Mesothelial cell of epicardium (in vitro differentiated cells): ENCODE results near the gene NUP188. TPM values are rescaled to one million over a fixed set of nuclear protein-coding genes. Genes with fewer than 3 reads are reported as not detected.
A peak's percentile ranks its signal among the peaks of the same experiment; 100 is the strongest.

Source experiments
- DNase-seq, 2 experiments: peaks; one replicate each; pipeline ENCODE4 v3.0.0; 2021; ENCODE audit warnings: low spot score in 2 of 2; ENCODE audit not compliant: unreplicated experiment in 2 of 2
- H3K27ac Mint-ChIP-seq: 2 replicates; pipeline ENCODE4 v1.8.0; 2021; ENCODE audit warnings: mixed read lengths
- H3K27me3 Mint-ChIP-seq: 2 replicates; pipeline ENCODE4 v1.8.0; 2021; ENCODE audit warnings: low read depth, mixed read lengths
- H3K36me3 Mint-ChIP-seq: 2 replicates; pipeline ENCODE4 v1.8.0; 2021; ENCODE audit warnings: mixed read lengths
- H3K4me1 Mint-ChIP-seq: 2 replicates; pipeline ENCODE4 v1.8.0; 2021; ENCODE audit warnings: mixed read lengths
- H3K4me3 Mint-ChIP-seq: 2 replicates; pipeline ENCODE4 v1.8.0; 2021; ENCODE audit warnings: mild to moderate bottlenecking, moderate library complexity, mixed read lengths
- H3K9me3 Mint-ChIP-seq: 2 replicates; pipeline ENCODE4 v1.8.0; 2021; ENCODE audit warnings: mixed read lengths
- CTCF ChIP-seq: fragments of 200-600 bp; sonication (generic); IDR thresholded peaks from one replicate; pipeline ENCODE4 v1.5.0; 2021; ENCODE audit warnings: antibody characterized with exemption; ENCODE audit not compliant: unreplicated experiment
- total RNA-seq: library from RNA; stranded (reverse); gene quantifications from 3 replicates; pipeline ENCODE4 v1.2.1, GENCODE V29; 2021

NUP188 gene
- total RNA-seq, 1 donor from 2014 or later: 56.6 TPM

GRCh38 chr9:128917151-128917849 is 30.2 kb upstream of the NUP188 start:
- no peak for TF ChIP-seq CTCF
- no peak for DNase-seq
- H3K36me3 Mint-ChIP-seq: peaks cover 10% of the 10 kb centered on the region
- peaks cover 21% of the 10 kb centered on the region for H3K4me1 Mint-ChIP-seq
- H3K9me3 Mint-ChIP-seq: no peaks in the 10 kb centered on the region
- H3K27ac Mint-ChIP-seq: peak overlapping the region; percentile 89
- H3K27me3 Mint-ChIP-seq: no peaks in the 10 kb centered on the region
- H3K4me3 Mint-ChIP-seq: no peak overlapping the region

GRCh38 chr9:128918921-128919320 is 28.6 kb upstream of the NUP188 start:
- H3K36me3 Mint-ChIP-seq: peaks cover 10% of the 10 kb centered on the region
- H3K9me3 Mint-ChIP-seq: no peaks in the 10 kb centered on the region
- H3K27ac Mint-ChIP-seq: peak overlapping the region; percentile 43
- no peaks in the 10 kb centered on the region for H3K27me3 Mint-ChIP-seq
- no peak for DNase-seq
- H3K4me3 Mint-ChIP-seq: no peak overlapping the region
- TF ChIP-seq CTCF: no peak
- peaks cover 15% of the 10 kb centered on the region for H3K4me1 Mint-ChIP-seq

DNA sequence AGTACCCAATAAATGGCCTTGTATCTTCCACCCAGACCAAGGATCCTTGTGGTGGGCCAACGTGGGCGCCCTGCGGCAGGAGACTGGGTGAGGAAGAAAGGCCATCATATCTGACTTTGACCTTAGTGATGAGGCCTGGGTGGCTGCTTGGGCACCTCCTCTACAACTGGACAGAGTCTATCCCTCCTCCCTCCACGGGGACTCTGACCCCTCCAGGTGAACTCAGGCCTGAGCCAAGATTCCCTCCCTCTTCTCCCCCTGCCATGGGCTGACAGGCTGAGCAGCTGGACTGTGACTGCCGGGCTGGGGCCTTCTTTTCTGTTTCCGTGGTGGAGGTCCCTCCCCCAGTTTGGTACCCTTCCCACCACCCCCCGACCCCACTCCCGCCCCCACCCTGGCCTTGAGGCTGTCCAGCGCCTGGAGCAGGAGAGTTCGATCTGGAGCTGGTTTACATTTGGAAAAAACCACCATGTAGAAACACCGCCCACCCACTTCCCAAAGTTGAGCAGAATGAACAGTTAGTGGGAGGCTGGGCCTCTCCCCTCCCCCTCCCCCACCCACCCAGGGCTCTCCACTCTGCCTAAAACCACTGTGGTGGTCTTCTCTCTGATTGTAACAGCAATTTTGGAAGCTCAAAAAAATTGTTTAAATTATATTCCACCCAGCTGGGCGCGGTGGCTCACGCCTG is 28.0 kb upstream of the NUP188 start:
- H3K9me3 Mint-ChIP-seq: no peaks in the 10 kb centered on the region
- H3K4me1 Mint-ChIP-seq: peaks cover 15% of the 10 kb centered on the region
- no peak for DNase-seq
- H3K27ac Mint-ChIP-seq: peak overlapping the region; percentile 16
- H3K27me3 Mint-ChIP-seq: no peaks in the 10 kb centered on the region
- TF ChIP-seq CTCF: no peak
- H3K36me3 Mint-ChIP-seq: peaks cover 10% of the 10 kb centered on the region
- H3K4me3 Mint-ChIP-seq: no peak overlapping the region

DNA sequence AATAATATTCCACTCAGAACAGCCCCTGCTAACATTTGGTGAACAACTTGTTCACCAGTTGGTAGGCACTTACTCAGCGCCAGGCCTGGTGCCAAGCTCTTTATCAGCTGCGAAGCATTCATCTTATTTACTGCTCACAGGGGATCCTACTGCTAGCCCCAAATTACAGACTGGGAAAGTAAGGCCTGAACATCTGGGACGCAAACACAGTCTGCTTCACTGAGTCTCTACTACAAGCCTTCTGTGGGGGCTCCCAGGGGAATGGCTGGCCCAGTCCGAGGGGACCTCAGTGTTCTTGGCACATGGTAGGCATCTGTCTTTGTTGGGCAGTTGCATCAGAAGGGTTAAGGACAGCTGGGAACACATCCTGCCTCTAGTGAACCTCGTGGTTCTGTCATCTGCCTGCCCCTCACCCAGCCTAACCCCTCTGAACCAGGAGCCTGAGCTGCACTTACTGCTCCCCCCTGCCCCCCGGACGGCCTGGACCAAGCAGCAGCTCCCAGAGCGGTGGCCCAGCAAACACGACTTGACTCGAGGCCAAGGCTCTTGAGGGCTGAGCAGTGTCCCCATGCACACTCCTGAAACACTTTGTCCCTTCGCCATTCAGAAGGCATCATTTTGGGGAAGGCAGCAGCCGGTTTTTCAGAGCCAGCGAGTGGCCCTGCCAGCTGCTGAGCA is 27.0 kb upstream of the NUP188 start, which contains the start of gene PHYHD1:
TSS of gene PHYHD1 (plus strand) at position 602 of the 678 bp plus-strand sequence. CDS start 1,342 bp downstream, outside the sequence.
- H3K9me3 Mint-ChIP-seq: no peaks in the 10 kb centered on the region
- TF ChIP-seq CTCF: no peak
- peaks cover 15% of the 10 kb centered on the region for H3K4me1 Mint-ChIP-seq
- H3K27me3 Mint-ChIP-seq: no peaks in the 10 kb centered on the region
- peak within 1 kb of the TSS; percentile 98 for H3K27ac Mint-ChIP-seq
- DNase-seq: no peak
- peaks cover 10% of the 10 kb centered on the region for H3K36me3 Mint-ChIP-seq
- H3K4me3 Mint-ChIP-seq: peak within 1 kb of the TSS; percentile 84

- Mint-ChIP-seq H3K36me3 (peaks cover 5% of the 10 kb centered on the region), H3K4me1 (peaks cover 13% of the 10 kb centered on the region), H3K27me3 (no peaks in the 10 kb centered on the region), H3K27ac (peak overlapping the region; percentile 98), H3K4me3 (peak overlapping the region; percentile 84), H3K9me3 (no peaks in the 10 kb centered on the region)
- DNase-seq: peak in 1 of 2 experiments; percentile 69
- no peak for TF ChIP-seq CTCF
Measured at GRCh38 chr9:128921881-128922763, 25.4 kb upstream of the NUP188 start.
